GM18951 (cell line): Measurements from ENCODE around the gene NDUFS2.
A peak's percentile ranks its signal among the peaks of the same experiment; 100 is the strongest.

Source experiments
- POLR2A ChIP-seq: IDR thresholded peaks from 4 replicates; pipeline ENCODE4 v1.6.1; 2011; ENCODE audit warnings: mild to moderate bottlenecking; ENCODE audit not compliant: insufficient read length, insufficient read depth; ENCODE audit errors: extremely low read depth
- in situ Hi-C: fragments of 300-500 bp; cut with MboI; formaldehyde crosslinking; loops from one replicate; pipeline ENCODE4 v1.12.0; 2022; ENCODE audit warnings: low sequenced_read_pairs, mixed read lengths, inconsistent platforms; ENCODE audit not compliant: unreplicated experiment

NDUFS2 gene

GRCh38 chr1:161201836-161202712, at the start of gene NDUFS2:
TSS of gene NDUFS2 (plus strand) at chr1:161202367. CDS start at chr1:161202386, 19 bp downstream.
- in situ Hi-C loops, result no loop called here
- TF ChIP-seq POLR2A, result peak; percentile 90

DNA sequence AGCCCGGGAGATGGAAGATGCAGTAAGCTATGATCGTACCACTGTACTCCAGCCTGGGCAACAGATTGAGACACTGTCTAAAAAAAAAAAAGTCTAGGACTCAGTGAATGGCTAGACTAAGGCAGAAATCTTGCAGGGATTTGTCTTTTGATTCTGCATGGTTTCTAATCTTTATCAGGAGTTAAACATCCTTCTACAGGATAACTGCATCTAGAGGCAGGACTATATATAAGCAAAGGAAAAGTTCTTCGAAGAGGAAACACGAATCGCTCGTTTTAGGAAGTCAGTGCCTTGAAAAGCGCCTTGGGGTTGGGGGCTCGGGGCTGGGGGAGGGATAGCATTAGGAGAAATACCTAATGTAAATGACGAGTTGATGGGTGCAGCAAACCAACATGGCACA, 49.0 kb upstream of the NDUFS2 start:
- no peak for TF ChIP-seq POLR2A
- in situ Hi-C loops, result no loop called here

GRCh38 chr1:161153682-161154337, 48.4 kb upstream of the NDUFS2 start, which contains the start of gene UFC1:
TSS of gene UFC1 (plus strand) at chr1:161153978. CDS start at chr1:161153998, 20 bp downstream.
- peak; percentile 79 for TF ChIP-seq POLR2A
- in situ Hi-C loops, result no loop called here

DNA sequence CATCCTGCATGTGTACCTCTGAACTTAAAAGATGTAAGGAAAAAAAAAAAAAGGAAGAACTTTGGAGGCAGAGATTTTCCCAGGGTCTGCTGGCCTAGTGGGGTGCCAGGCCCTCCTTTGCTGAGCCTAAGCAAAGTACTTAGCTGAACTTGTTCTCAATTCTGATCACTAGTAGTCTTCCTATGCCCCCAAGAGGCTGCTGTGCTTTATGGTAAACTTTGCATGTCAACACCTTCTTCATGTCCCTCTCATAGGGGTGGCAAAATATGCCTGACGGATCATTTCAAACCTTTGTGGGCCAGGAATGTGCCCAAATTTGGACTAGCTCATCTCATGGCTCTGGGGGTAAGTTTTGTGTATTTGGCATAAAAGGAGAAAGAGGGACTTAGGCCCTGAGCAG, 44.3 kb upstream of the NDUFS2 start:
- in situ Hi-C loops, result no loop called here
- TF ChIP-seq POLR2A, result no peak

DNA sequence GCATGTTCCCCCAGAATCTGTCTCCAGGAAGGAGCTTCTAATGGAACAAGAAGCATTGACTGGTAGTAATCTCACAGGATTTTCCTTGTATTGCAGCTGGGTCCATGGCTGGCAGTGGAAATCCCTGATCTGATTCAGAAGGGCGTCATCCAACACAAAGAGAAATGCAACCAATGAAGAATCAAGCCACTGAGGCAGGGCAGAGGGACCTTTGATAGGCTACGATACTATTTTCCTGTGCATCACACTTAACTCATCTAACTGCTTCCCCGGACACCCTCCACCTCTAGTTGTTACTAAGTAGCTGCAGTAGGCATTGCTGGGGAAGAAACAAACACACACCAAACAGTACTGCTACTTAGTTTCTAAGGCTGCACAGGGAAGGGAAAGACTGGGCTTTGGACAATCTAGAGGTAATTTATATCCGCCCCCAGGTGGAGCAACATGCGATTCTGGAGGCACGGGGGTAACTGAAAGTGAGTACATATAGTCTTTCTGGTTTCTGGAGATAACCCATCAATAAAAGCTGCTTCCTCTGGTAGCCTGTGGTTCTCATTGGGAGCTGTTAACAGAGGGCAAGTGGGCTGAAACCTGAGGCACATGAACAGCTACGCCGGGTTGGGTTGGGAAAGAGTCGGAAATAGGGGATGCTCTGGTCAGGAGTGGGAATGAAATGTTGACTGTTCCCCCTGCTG, 43.7 kb upstream of the NDUFS2 start:
- TF ChIP-seq POLR2A, result no peak
- in situ Hi-C loops, result no loop called here

DNA sequence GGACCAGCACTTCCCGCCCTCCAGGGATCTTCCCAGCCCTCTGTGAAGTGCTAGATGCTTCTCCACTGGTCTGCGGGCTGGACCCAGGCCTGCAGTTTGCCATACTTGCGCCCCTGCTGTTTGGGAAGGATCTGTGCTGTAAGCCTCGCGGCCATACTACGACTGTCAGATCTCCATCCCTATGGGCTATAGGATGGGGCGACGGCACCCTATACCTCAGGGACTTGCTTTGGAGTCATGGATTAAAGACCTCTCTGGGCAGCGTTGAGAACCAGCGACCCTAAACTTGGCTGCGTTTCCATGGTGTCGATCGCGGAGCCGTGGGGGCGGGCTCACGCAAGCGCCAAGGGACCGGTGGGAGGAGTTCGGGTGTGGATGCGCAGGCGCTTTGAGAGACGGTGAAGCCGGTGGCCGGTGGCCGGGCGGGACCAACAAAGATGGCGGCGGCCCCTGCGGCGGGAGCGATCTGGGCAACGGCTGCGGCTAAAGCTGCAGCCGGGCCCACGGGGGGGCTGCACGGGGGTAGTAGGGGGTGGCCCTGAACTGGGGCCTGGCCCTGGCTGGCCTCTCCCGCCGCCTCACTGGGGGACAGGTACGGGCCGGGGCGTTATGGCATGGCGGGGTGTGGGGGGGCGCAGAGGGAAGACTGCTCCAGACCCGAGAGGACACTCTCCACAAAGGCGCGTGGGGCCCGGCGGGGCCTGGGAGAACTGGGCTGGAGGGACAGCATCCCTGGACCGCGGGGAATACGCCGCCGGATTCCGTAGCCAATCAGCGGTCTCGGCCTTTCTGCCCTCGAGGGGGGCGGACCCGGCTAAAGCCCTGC, 42.9 kb upstream of the NDUFS2 start, which contains the start of gene USP21:
USP21 (plus strand) TSS at position 414 of the 826 bp plus-strand sequence. CDS start 1,141 bp downstream, outside the sequence.
- in situ Hi-C loops, result no loop called here
- TF ChIP-seq POLR2A, result peak; percentile 82

DNA sequence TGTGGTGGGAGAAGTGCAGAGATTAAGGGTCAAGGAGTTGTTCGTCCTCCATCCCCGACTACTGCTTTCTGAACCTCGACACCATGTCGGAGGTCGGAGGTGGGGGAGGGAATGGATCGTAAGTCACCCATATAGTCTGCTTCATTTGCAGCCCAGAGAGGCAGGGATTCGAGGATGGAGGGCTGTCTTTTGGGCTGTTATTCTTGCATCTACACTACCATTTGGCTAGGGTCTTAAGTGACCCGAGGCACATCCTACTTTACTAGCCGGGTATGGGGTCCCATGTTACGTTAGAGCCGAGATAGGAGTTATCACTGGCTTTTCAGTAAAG, 42.3 kb upstream of the NDUFS2 start:
- TF ChIP-seq POLR2A, result no peak
- in situ Hi-C loops, result no loop called here

- in situ Hi-C loops, result no loop called here
Measured at GRCh38 chr1:161160671-161161145, 41.5 kb upstream of the NDUFS2 start.

DNA sequence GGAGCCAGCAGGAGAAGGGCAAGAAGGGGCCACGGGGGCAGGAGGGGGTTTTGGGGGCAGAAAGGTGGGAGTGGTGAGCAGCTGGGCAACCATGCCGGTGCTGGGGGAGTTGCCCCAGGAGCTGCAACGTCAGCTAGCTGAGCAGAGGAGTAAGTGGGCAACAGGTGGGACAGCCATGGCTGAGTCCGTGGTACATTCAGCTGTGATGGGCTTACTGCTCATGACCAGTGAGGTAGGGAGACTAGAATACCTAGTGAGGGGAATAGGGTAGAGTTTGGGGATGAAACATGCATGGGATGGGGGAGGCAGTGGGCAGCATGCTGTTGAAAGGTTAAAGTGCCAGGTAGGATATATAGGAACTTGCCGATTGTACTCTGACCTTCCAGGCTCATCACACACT, 40.5 kb upstream of the NDUFS2 start:
- TF ChIP-seq POLR2A, result no peak
- in situ Hi-C loops, result no loop called here

More at GRCh38 chr1:161160671-161161145, 41.5 kb upstream of the NDUFS2 start:
- no peak for TF ChIP-seq POLR2A

DNA sequence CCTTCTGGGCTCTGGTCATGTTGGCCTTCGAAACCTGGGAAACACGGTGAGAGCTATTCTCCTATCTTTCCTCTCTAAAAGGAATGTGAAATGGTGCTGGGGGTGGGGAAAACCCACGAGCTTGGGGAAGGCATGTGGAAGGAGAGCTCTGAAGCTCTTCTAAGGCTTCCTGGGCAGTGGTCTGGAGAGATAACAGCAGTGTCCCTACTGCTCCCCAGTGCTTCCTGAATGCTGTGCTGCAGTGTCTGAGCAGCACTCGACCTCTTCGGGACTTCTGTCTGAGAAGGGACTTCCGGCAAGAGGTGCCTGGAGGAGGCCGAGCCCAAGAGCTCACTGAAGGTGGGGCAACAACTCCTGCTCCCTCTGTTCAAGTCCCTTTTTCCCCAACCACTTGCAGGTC, 40.1 kb upstream of the NDUFS2 start:
- in situ Hi-C loops, result no loop called here
- no peak for TF ChIP-seq POLR2A

DNA sequence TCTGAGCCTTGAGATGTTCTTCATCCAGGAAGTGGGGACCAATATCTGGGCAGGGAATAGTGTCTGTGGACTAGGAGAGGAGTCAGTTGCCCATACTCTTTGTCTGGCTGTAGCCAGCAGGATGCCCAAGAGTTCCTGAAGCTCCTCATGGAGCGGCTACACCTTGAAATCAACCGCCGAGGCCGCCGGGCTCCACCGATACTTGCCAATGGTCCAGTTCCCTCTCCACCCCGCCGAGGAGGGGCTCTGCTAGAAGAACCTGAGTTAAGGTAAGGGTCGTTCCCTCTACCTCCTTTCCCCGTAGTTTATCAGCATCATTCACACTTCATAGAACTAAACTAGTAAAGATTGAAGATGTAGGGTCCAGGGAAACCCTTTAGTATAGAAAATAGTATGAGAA, 39.4 kb upstream of the NDUFS2 start:
- no peak for TF ChIP-seq POLR2A
- in situ Hi-C loops, result no loop called here

DNA sequence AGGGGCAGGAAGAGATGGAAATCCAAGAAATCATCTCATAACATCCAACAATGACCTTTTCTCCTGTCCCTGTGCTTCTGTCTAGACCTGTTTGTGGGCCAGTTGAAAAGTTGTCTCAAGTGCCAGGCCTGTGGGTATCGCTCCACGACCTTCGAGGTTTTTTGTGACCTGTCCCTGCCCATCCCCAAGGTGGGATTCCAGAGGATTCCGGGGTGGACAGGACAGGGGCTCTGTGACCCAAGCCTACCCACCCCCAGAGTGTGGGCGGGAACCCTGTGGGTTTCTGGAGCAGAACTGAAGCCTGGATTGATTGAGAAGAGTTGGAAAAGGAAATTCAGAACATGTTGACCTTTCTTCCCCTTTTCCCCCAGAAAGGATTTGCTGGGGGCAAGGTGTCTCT, 38.4 kb upstream of the NDUFS2 start:
- TF ChIP-seq POLR2A, result no peak
- in situ Hi-C loops, result no loop called here
